GM11168 (cell line): ENCODE measurements around the gene DIP2C.
"Not testable (repeated sequence)": the region's sequence is repeated elsewhere in the genome, so short reads cannot be mapped to it uniquely, and the experiment has no call there.

Source experiments
- in situ Hi-C: fragments of 300-500 bp; cut with MboI; formaldehyde crosslinking; loops from one replicate; pipeline ENCODE4 v1.12.0; 2022; ENCODE audit warnings: low sequenced_read_pairs; ENCODE audit not compliant: unreplicated experiment

Gene DIP2C

DNA sequence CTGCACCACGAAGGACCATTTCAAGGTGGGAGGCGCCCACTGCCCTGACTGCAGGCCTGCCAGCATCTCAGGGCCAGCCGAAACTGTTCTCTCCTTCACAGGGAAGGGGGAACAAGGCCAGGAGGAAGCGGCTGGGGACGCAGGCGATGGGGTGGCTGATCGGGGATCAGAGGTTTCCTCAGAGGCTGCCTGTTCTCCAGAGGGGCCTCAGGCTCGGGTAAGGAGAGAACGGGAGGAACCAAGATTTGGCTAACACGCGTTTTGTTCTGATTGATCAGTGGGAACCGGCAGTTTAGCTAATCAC, 87.9 kb downstream of the DIP2C start:
- in situ Hi-C loops: no loop called here

DNA sequence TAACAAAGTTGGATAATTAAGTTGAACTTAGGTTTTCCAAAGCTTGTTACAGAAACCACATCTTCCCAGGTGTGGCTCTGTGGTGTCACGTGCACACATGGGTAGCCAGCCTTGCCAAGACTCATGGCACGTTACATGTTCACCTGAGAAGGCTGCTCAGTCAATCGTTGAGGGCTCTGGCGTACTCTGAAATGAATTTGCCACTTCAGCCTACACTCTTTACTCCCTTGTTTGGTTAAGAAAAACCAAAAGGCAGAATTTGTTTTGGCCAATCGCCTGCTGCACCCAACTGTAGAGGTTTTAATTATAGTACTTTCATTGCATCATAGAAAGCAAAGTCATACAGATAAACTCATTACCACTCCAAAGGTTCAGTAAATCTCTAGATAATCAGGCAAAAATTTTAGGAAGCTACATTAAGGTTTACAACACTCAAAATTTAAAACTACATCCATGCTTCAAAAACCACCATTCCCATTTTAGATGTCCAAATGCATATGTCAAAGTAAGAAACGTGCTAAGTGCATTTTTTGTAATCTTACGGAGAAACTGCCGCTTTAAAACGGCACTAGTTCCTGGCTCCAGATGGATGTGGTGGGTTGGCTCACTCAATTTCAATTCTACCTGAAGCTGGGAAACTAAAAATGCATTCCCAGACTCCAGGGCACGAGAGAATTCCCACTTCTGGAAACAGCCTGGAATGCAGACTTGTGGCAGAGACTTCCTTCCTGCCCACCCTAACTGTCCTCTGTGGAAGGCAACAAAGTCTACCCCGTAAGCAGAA, 88.4 kb downstream of the DIP2C start:
- in situ Hi-C loops: no loop called here

DNA sequence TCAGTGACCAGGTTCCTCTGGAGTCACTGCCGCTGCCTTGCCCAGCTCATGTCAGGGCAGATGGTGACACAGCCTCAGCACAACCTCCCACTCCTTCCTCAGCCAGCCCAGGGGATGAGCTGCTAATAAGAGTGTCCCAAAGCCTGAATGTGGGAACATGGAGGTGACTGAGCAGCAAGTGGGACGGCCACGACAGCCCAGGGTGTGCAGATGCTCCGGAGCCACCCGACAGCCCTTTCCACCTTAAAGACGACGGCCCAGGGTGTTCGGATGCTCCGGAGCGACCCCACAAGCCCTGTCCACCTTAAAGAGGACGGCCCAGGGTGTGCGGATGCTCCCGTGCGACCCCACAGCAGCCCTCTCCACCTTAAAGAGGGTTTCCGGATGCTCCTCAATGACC, 89.2 kb downstream of the DIP2C start:
- in situ Hi-C loops: no loop called here

DNA sequence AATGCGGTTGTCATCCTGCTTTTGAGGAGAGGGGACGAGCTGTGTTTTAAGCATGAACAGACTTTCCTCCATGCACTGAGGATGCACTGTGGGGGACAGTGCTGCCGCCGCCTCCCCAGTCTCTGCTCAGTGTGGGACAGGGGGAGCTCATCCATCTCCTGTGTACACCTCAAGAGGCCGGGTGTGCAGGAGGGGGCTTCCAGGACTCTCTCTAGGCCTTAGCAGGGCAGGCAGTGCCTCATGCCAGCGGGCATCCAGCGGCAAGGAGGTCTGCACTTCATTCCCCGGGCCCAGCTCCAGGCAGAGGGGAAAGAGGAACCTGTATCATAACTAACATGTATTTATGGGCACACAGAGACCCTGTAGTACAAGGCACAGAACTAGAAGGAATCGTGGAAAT, 89.7 kb downstream of the DIP2C start:
- in situ Hi-C loops: no loop called here

DNA sequence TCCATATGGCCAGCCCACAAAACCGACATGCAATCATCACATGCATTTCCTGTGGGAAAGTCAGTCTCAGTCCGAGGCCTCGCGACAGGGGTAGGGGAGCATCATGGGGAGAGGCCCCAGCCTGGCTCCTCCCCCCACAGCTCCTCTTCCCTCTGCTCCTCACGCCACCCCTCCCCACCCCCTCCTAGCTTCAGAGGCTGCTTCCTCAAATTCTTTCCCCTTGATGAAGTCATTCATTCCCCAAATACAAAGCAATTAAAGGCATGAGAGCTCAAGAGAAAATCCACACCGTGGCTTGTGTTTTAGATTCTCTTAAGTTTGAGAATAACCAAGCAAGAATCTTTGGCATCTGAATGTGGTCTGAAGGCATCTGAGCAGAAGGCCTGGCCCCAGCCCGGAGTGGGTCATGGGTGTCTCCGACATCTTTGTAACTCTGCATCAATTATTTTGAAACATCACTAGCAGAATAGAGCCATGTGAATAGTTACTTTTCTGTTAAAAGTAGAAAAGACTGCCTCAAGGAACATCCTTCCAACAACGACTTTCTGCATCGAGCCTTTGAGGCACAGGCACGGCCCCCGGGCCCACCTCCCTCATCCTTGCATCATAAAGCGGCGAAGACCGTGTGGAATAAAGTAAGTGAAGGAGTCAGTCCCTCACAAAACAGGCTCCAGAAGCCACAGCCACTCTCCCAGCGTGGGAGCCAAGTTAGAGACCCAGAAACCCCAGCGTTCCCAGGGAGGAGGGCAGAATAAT, 90.9 kb downstream of the DIP2C start:
- in situ Hi-C loops: no loop called here

DNA sequence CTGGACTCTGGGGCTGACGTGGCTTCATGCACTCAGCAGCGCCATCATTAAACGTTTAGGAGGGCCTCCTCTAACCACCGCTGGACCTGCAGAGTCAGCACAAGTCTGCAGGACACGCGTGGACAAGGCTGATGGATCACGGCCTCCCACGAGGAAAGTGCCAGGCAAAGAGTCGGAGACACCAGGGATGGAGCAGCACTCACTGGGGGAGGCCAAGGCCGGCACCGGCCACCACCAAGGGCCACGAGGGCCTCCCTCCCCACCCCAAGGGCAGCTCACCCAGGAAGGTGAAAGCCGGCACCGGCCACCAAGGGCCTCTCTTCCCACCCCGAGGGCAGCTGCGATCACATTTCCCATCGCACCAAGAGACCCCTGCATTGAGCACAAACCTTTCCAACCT, 91.5 kb downstream of the DIP2C start:
- in situ Hi-C loops: no loop called here

DNA sequence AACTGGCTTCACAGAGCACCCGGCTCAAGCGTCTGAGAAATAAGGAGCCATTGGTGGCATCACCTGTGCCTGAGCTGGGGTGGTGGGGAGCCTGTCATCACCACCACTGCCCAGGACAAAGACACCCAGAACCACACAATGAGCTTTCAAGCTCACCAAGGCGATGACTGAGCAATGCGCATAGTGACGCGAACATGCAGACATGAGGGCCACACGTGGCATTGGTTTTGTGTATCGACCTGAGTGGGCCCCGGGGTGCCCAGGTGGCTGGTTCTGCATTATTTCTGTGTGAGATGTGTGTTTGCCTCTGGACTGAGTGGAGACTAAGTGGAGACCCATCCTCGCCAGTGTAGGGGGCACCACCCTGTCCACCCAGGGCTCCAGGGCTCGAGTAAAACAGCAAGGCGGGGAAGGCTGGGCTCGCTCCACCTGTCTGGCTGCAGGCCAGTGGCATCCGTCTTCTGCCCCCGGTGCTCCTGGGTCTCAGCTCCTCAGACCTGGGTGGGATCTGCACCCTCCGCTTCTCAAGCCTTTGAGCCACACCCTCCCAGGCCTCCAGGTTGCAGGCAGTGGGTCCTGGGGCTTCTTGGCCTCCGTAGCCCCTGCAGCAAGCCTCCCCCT, 92.6 kb downstream of the DIP2C start:
- in situ Hi-C loops: no loop called here

DNA sequence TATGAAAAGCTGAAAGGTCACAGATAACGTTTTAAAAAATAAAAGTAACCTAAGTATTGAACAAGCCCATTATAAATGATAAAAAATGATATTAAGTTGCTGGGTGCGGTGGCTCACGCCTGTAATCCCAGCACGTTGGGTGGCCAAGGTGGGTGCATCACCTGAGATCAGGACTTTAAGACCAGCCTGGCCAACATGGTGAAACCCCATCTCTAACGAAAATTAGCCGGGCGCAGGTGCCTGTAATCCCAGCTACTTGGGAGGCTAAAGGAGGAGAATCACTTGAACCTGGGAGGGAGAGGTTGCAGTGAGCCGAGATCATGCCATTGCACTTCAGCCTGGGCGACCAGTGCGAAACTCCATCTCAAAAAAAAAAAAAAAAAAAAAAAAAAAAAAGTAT, 93.3 kb downstream of the DIP2C start:
- in situ Hi-C loops: not testable (repeated sequence)

DNA sequence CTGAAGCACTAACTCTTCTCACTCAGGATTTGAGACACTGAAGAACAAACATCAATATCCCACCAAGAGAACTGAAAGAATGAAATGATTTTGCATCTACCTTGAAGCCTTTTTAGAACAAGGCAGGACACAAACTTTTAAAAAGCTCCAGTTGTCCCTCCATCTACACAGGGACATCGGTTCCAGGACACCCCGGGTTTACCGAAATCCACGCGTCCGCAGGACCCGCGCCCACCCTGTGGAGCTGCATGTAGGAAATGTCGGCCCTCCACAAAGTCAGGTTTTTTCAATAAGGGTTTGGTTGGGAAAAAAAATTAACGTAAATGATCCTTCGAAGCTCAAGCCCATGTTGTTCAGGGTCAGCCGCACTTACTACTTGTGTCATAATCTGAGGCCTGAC, 94.0 kb downstream of the DIP2C start:
- in situ Hi-C loops: no loop called here

DNA sequence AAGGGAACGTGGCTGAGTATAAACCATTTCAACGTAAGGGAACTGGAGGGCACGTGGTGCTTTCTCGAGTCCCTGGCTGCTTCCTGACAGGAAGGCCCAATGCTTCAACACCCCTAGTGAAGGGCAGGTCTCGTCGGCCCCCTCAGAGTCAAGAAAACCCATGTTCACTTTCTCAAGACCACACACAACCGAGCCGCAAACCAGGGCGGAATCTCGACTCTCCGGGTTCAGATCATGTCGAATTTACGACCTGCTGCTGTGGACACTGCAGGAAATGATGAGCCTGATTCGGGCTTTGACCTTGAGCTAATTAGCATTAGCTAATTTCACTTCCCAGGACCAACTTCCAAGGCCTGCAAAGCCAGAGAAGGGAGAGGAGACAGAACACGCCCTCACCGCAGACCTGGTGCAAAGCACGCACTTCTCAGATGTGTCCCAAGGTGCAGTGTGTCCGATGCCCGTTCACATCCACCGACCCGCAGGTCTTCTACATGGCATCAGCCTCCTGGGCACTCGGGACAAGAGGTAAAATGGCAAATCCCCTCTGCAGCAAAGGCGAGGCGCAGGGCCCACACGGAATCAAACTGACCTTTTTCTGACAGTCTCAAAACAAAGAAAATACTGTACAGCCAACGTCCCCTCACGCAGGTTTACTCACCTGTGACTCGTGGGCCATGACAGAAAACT, 94.7 kb downstream of the DIP2C start:
- in situ Hi-C loops: no loop called here

DNA sequence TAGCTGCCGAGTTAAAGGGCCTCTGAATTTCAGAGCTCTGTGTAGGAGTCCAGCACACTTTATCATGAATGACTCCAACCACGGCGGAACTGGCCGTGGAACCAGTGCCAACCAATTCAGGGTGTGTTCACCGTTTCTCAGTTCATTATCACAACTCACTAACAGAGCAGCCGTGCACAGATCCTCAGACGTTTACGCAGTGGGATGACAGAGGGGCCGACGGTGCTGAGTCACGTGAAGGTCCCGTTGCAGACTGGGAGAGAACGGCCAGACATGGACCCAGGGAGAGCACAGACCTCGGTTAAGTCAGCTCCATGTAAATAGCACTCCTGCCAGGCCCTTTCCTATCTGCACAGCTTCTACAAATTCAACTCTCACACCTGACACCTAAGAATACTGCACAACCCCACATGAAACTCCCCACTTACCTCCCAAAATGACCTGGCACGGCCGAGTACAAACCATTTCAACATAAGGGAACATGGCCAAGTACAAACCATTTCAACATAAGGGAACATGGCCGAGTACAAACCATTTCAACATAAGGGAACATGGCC, 95.5 kb downstream of the DIP2C start:
- in situ Hi-C loops: no loop called here

DNA sequence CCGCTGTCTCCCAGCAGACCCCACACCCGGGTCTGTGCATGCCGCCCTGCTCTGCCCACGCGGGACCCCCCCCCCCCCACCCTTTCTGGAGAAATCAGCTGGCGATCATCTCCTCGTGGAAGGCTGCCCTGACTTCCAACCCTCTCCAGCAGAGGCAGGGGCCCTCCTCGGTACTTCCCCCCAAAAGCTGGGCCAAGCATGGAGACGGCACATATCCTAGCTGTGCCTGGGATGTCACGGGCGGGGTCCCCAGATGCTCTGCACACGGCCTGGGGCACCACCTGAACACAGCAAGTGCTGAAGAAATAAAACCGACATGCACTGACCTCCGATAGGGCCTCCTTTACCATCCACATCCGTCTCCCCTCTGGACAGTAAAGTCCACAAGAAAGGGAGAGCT, 96.0 kb downstream of the DIP2C start:
- in situ Hi-C loops: no loop called here

DNA sequence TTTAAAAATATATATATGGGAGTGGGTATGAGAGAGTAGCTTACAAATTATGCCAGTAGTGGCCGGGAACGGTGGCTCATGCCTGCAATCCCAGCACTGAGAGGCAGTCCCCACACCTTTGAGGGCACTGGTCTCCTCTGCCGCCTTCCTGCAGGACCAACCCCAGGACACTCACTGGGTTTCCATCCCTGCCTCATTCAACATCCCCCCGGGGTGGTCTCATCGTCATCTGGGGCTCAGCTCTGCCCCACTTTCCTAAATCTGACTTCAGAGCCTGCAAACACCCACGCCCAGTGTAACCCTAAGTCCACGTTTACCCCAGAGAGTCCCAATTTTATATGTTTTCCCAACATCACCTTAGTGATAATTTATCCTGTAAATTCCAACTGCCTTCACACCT, 96.5 kb downstream of the DIP2C start:
- in situ Hi-C loops: no loop called here

DNA sequence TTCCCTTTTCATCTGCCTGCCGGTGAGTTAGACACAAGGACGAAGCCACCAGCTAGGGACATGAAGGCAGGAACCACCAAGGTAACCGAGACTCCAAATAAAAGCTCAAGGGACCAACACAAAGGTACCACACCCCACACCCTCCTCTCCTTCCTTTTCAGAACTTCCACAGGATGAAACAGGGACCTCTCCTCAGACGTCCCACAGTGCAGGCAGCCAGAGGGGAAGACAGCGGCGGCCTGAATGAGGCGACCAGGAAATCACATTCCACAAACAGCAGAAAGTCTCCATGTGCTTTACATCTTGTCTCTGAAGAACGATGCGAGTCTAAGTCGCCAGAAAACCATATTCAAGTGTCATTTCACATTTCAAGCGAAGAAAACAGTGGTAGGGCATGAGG, 97.8 kb downstream of the DIP2C start:
- in situ Hi-C loops: no loop called here

DNA sequence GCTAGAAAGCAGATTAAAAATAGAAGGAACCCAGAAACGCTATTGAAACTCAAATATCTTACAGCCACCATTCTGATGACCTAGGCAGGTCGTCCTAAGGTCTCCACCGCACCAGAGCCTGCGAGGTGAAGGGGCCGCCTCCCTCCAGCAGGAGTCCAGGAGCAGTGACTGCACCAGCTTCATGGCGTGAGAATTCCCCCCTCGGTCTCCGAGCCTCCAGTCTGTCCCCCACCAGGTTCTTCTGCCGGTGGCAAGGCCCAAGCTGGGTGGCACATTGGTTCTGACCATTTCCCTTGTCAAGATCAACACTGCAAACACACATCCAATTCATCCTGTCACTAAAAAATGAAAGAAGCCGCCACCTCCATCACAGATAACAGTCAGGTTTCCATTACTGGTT, 98.7 kb downstream of the DIP2C start:
- in situ Hi-C loops: no loop called here

DNA sequence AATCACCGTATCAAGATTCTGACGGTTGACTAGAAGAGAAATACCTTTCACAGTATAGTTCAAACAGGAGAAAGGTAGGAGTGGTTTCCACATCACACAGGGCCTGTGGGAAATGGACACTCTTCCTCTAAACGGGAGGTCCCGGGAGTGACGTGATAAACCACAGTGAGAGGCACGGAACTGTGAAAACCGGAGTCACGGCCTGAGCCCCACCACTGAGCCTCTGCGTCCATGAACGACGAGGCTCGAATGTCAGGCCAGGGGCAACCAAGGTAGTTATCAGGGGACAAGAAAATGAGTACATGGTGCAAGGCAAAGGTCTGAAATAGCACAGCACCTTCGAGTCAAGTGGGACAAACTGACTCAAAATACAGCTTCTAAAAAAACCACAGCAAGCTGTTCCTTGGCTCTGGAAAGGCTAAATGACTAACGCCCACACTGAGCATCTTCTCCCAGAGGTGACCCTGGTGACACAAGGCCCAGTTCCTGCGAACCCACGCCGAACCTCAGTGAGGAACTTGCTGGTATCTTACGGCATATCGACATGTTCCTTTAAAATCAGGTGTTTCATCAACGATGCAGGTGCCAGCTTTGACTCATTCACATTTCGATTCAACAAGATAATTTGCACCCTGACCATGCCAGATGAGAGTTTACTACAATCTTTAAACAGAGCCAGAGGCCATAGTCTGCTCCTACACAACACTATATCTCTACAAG, 99.3 kb downstream of the DIP2C start:
- in situ Hi-C loops: no loop called here

DNA sequence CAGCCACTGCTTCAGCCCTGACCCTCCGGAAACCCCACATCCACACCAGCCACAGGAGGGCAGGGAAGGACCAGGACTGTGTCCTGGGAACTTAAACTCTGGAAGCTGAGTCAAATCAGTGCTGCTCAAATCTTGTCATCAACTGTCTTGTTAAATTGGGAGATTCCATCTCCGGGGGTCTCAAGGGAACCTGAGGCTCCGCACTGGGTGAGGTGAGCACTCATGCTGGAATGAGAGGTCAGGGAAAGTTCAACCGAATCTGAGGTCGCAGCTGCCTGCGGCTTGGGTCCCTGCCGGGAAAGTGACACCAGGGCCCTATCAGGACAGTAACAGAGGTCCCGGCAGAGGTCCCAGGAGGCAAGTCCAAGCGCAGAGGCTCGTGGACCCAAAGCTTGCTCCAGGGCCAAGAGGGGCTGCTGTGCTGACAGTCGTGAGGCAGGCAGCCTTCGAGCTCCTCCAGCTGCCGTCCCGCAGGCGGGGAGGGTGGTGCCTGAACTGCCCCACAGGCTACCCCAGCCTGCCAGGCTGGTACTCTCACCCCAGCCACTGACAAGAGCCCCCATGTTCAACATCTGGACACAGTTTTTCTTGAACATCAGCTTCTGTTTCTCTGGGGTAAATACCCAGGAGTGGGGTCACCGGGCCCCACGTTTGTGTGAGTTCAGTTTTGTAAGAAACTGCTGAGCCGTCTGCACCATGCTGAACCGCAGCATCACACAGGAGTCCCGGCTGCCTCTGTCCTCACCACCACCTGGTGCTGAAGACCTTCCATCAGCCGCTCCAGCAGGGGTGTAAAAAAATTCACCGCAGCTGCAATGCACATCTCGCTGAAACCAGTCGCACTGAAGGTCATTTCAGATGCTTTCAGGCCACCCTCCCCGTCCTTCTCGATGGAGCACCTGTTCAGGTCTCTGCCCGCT, 101.0 kb downstream of the DIP2C start:
- in situ Hi-C loops: no loop called here

DNA sequence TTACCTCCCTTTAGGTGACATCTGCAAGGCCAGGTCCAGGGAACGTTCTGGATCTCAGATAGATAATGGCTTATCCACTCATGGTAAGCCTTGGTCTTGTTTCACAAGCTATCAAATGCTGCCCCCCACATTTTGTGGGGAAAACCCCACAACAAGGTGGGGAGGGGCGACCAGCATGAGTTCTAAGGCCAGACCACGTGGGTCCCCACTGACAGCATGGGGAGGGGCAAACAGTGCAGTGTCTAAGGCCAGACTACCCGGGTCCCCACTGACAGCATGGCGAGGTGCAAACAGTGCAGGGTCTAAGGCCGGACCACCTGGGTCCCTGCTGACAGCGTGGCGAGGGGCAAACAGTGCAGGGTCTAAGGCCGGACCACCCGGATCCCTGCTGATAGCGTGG, 102.8 kb downstream of the DIP2C start:
- in situ Hi-C loops: no loop called here

DNA sequence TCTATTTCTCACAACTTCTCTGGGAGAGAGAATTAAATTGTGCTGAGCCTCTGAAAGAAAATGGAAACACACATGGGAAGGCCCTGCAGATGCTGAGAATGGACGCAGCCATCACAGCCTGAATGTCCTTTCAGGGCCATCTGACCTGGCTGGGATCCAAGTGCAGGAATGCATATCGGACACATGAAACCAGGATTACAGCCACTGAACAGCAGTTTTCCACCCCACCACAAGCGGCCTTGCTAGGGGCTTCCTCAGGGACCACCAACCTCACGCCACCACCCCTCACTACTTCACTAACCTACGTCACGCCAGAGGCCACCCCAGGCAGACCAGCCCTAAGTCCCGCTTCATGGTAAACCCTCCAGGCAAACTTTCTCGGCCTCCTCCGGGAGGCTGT, 103.3 kb downstream of the DIP2C start:
- in situ Hi-C loops: no loop called here
